H9 (cell line): ENCODE data around the gene DYNC1H1. TPM values are rescaled to one million over a fixed set of nuclear protein-coding genes. Genes with fewer than 3 reads are reported as not detected.

Source experiments
- DNase-seq: peaks from one replicate; pipeline ENCODE4 v3.0.0-alpha.2; 2017
- H2AFZ ChIP-seq: one replicate; pipeline ENCODE4 v1.6.1; 2013; ENCODE audit warnings: mild to moderate bottlenecking, low read length, control low read depth, moderate library complexity
- H2AK5ac ChIP-seq: 2 replicates; pipeline ENCODE4 v1.6.1; 2013; ENCODE audit warnings: low read length, control low read depth, mixed read lengths; ENCODE audit not compliant: insufficient read length
- H2BK120ac ChIP-seq: one replicate; pipeline ENCODE4 v1.6.1; 2013; ENCODE audit warnings: low read depth, mild to moderate bottlenecking, low read length, control low read depth, inconsistent platforms; ENCODE audit not compliant: poor library complexity, severe bottlenecking
- H2BK12ac ChIP-seq: 2 replicates; pipeline ENCODE4 v1.6.1; 2013; ENCODE audit warnings: low read length, control low read depth, mixed read lengths, low read depth; ENCODE audit not compliant: insufficient read length
- H2BK15ac ChIP-seq: 2 replicates; pipeline ENCODE4 v1.6.1; 2013; ENCODE audit warnings: low read depth, low read length, control low read depth
- H2BK20ac ChIP-seq: one replicate; pipeline ENCODE4 v1.6.1; 2013; ENCODE audit warnings: low read depth, mild to moderate bottlenecking, low read length, control low read depth, inconsistent platforms; ENCODE audit not compliant: poor library complexity, severe bottlenecking
- H2BK5ac ChIP-seq: 2 replicates; pipeline ENCODE4 v1.6.1; 2013; ENCODE audit warnings: low read length, control low read depth, mixed read lengths; ENCODE audit not compliant: insufficient read length
- H3K14ac ChIP-seq: 2 replicates; pipeline ENCODE4 v1.6.1; 2013; ENCODE audit warnings: low read length, control low read depth; ENCODE audit not compliant: insufficient read depth
- H3K18ac ChIP-seq: 2 replicates; pipeline ENCODE4 v1.6.1; 2013; ENCODE audit warnings: low read depth, mild to moderate bottlenecking, mixed read lengths, low read length, control low read depth; ENCODE audit not compliant: insufficient read length
- H3K23ac ChIP-seq: 2 replicates; pipeline ENCODE4 v1.6.1; 2013; ENCODE audit warnings: low read length, control low read depth, mixed read lengths, low read depth; ENCODE audit not compliant: insufficient read length
- H3K23me2 ChIP-seq: 2 replicates; pipeline ENCODE4 v1.6.1; 2013; ENCODE audit warnings: low read depth, mild to moderate bottlenecking, mixed read lengths, low read length, control low read depth; ENCODE audit not compliant: insufficient read length, poor library complexity, severe bottlenecking
- H3K27ac ChIP-seq: 2 replicates; pipeline ENCODE4 v1.5.1; 2013; ENCODE audit warnings: low read length, control low read depth, mixed read lengths, low read depth; ENCODE audit not compliant: insufficient read length
- H3K27me3 ChIP-seq: 2 replicates; pipeline ENCODE4 v1.6.1; 2013; ENCODE audit warnings: low read length, control low read depth, inconsistent platforms; ENCODE audit not compliant: insufficient read depth
- H3K4ac ChIP-seq: 2 replicates; pipeline ENCODE4 v1.6.1; 2013; ENCODE audit warnings: low read depth, mild to moderate bottlenecking, control low read depth, inconsistent platforms, low read length, moderate library complexity
- H3K4me1 ChIP-seq: 2 replicates; pipeline ENCODE4 v1.6.1; 2013; ENCODE audit warnings: low read length, control low read depth, inconsistent platforms; ENCODE audit not compliant: insufficient read depth
- H3K4me2 ChIP-seq: 2 replicates; pipeline ENCODE4 v1.6.1; 2013; ENCODE audit warnings: low read length, control low read depth, mixed read lengths; ENCODE audit not compliant: insufficient read length, insufficient read depth
- H3K56ac ChIP-seq: 2 replicates; pipeline ENCODE4 v1.6.1; 2013; ENCODE audit warnings: low read depth, mild to moderate bottlenecking, mixed read lengths, low read length, control low read depth; ENCODE audit not compliant: insufficient read length
- H3K79me1 ChIP-seq: 2 replicates; pipeline ENCODE4 v1.6.1; 2013; ENCODE audit warnings: low read depth, mild to moderate bottlenecking, moderate library complexity, low read length, control low read depth, inconsistent platforms; ENCODE audit not compliant: insufficient read depth, poor library complexity, severe bottlenecking
- H3K79me2 ChIP-seq: 2 replicates; pipeline ENCODE4 v1.6.1; 2013; ENCODE audit warnings: low read length, control low read depth, inconsistent platforms; ENCODE audit not compliant: insufficient read depth
- H3K9ac ChIP-seq: 2 replicates; pipeline ENCODE4 v1.6.1; 2013; ENCODE audit warnings: low read length, control low read depth, mixed read lengths; ENCODE audit not compliant: insufficient read length; ENCODE audit errors: extremely low read depth
- H3K9me3 ChIP-seq: one replicate; pipeline ENCODE4 v1.6.1; 2013; ENCODE audit warnings: low read depth, low read length, inconsistent platforms; ENCODE audit not compliant: control insufficient read depth
- H3T11ph ChIP-seq: one replicate; pipeline ENCODE4 v1.6.1; 2013; ENCODE audit warnings: mild to moderate bottlenecking, low read length, control low read depth, inconsistent platforms
- H4K20me1 ChIP-seq: one replicate; pipeline ENCODE4 v1.6.1; 2013; ENCODE audit not compliant: control insufficient read depth, insufficient read length, insufficient read depth
- H4K5ac ChIP-seq: 2 replicates; pipeline ENCODE4 v1.6.1; 2013; ENCODE audit warnings: low read depth, mild to moderate bottlenecking, mixed read lengths, low read length, control low read depth; ENCODE audit not compliant: insufficient read length
- H4K8ac ChIP-seq: replicated peaks from 2 replicates; pipeline ENCODE4 v1.6.1; 2013; ENCODE audit warnings: low read length, control low read depth, mixed read lengths, low read depth; ENCODE audit not compliant: insufficient read length
- H4K91ac ChIP-seq: 2 replicates; pipeline ENCODE4 v1.6.1; 2013; ENCODE audit warnings: low read depth, mild to moderate bottlenecking, moderate library complexity, mixed read lengths, low read length, control low read depth; ENCODE audit not compliant: insufficient read length
- H3K27ac Mint-ChIP-seq, 3 experiments: 2 replicates in 2 of 3; 3 replicates in 1 of 3; pipeline ENCODE4 v1.8.0; 2020 to 2021; ENCODE audit warnings: mixed read lengths in 3 of 3, mild to moderate bottlenecking in 1 of 3, moderate library complexity in 1 of 3
- H3K27me3 Mint-ChIP-seq: 2 replicates; pipeline ENCODE4 v1.8.0; 2021; ENCODE audit warnings: low read depth, mild to moderate bottlenecking, moderate library complexity, mixed read lengths
- H3K36me3 Mint-ChIP-seq, 3 experiments: 2 replicates in 2 of 3; 3 replicates in 1 of 3; pipeline ENCODE4 v1.8.0; 2020 to 2021; ENCODE audit warnings: low read depth in 3 of 3, mixed read lengths in 3 of 3; ENCODE audit not compliant: insufficient read depth in 1 of 3
- H3K4me1 Mint-ChIP-seq, 2 experiments: 2 replicates each; pipeline ENCODE4 v1.8.0; 2020; ENCODE audit warnings: mixed read lengths in 2 of 2
- H3K4me3 Mint-ChIP-seq, 2 experiments: 2 replicates in 1 of 2; 3 replicates in 1 of 2; pipeline ENCODE4 v1.8.0; 2020 to 2021; ENCODE audit warnings: mild to moderate bottlenecking in 2 of 2, mixed read lengths in 2 of 2, moderate library complexity in 1 of 2
- H3K9me3 Mint-ChIP-seq, 2 experiments: 2 replicates in 1 of 2; 3 replicates in 1 of 2; pipeline ENCODE4 v1.8.0; 2020; ENCODE audit warnings: mild to moderate bottlenecking in 2 of 2, mixed read lengths in 2 of 2, moderate library complexity in 1 of 2
- WGBS: extraction: QIAGEN DNeasy Blood & Tissue Kit; methylation state at CpG from one replicate; pipeline ENCODE4 v1.1.7; 2013; ENCODE audit warnings: missing lambda C conversion rate, low lambda C conversion rate, mixed read lengths; ENCODE audit not compliant: insufficient read length; ENCODE audit errors: extremely low coverage; 5-methylcytosine and 5-hydroxymethylcytosine counted together
- total RNA-seq: library from RNA; stranded (reverse); gene quantifications from 2 replicates; pipeline ENCODE4 v1.2.1, GENCODE V29; 2021
- TF ChIP-seq, protein P1 (sequence below): fragments of 200-600 bp; sonication (generic); conservative IDR thresholded peaks from 3 replicates; pipeline ENCODE4 v1.8.0; 2021; ENCODE audit warnings: antibody characterized with exemption, mild to moderate bottlenecking

Gene DYNC1H1
- total RNA-seq, 1 experiment from 2014 or later: 359 TPM

DNA sequence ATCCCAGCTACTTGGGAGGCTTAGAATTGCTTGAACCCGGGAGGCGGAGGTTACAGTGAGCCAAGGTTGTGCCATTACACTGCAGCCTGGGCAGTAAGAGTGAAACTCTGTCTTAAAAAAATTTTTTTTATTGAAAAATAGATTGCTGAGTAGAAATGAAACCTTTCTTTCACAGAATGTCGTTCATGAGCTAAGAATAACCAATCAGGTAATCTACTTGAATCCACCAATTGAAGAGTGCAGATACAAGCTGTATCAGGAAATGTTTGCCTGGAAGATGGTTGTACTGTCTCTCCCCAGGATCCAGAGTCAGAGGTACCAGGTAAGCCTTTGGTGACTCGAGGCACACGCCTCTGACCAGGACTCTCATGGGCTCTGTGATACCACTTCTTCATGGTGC is 27.0 kb downstream of the DYNC1H1 start:
- no peaks in the 10 kb centered on the region for H4K20me1 ChIP-seq
- H3K9ac ChIP-seq: no peak overlapping the region
- Mint-ChIP-seq H3K4me1 (no peaks in the 10 kb centered on the region), H3K27me3 (no peaks in the 10 kb centered on the region), H3K27ac (no peak overlapping the region), H3K4me3 (no peak overlapping the region), H3K36me3 (peaks cover 67 to 90% (median 86%) of the 10 kb centered on the region in 3 experiments; a peak in 6 of 7 replicates), H3K9me3 (no peaks in the 10 kb centered on the region)
- no peak overlapping the region for H3K4ac ChIP-seq
- H3K18ac ChIP-seq: no peak overlapping the region
- H3K9me3 ChIP-seq: no peaks in the 10 kb centered on the region
- no peak overlapping the region for H4K8ac ChIP-seq
- no peak for DNase-seq
- no peak overlapping the region for H2BK5ac ChIP-seq
- no peak overlapping the region for H2BK12ac ChIP-seq
- no peaks in the 10 kb centered on the region for H3K23me2 ChIP-seq
- H2BK15ac ChIP-seq: no peak overlapping the region
- H4K5ac ChIP-seq: no peak overlapping the region
- H3T11ph ChIP-seq: no peak overlapping the region
- no peaks in the 10 kb centered on the region for H3K27me3 ChIP-seq
- no peak overlapping the region for H3K56ac ChIP-seq
- no peaks in the 10 kb centered on the region for H3K79me2 ChIP-seq
- H2BK20ac ChIP-seq: no peak overlapping the region
- no CpG with 5 or more reads among the region's 5 CpGs for WGBS
- H4K91ac ChIP-seq: no peak overlapping the region
- no peaks in the 10 kb centered on the region for H3K4me1 ChIP-seq
- no peaks in the 10 kb centered on the region for H3K79me1 ChIP-seq
- no peak overlapping the region for H3K14ac ChIP-seq
- no peak overlapping the region for H3K23ac ChIP-seq
- H3K4me2 ChIP-seq: no peak overlapping the region
- H2BK120ac ChIP-seq: no peak overlapping the region
- H2AK5ac ChIP-seq: no peak overlapping the region
- no peak overlapping the region for H2AFZ ChIP-seq
- no peak overlapping the region for H3K27ac ChIP-seq
- TF ChIP-seq, protein P1, sequence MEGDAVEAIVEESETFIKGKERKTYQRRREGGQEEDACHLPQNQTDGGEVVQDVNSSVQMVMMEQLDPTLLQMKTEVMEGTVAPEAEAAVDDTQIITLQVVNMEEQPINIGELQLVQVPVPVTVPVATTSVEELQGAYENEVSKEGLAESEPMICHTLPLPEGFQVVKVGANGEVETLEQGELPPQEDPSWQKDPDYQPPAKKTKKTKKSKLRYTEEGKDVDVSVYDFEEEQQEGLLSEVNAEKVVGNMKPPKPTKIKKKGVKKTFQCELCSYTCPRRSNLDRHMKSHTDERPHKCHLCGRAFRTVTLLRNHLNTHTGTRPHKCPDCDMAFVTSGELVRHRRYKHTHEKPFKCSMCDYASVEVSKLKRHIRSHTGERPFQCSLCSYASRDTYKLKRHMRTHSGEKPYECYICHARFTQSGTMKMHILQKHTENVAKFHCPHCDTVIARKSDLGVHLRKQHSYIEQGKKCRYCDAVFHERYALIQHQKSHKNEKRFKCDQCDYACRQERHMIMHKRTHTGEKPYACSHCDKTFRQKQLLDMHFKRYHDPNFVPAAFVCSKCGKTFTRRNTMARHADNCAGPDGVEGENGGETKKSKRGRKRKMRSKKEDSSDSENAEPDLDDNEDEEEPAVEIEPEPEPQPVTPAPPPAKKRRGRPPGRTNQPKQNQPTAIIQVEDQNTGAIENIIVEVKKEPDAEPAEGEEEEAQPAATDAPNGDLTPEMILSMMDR: no peak
